GM18526 (cell line): ENCODE results near the gene ALAD.
A peak's percentile ranks its signal among the peaks of the same experiment; 100 is the strongest.

Experiments used
- POLR2A ChIP-seq: IDR thresholded peaks from 3 replicates; pipeline ENCODE4 v1.6.1; 2011; ENCODE audit not compliant: insufficient read length; ENCODE audit errors: extremely low read depth

The ALAD gene

GRCh38 chr9:113340011-113340699 is 60.9 kb downstream of the ALAD start, which contains the start of gene WDR31:
Gene WDR31, minus strand, starts transcription at chr9:113340275. Its CDS starts 8,253 bp downstream, at chr9:113332022.
- TF ChIP-seq POLR2A: peak; percentile 60

GRCh38 chr9:113337714-113338113 is 63.4 kb downstream of the ALAD start:
- TF ChIP-seq POLR2A: no peak
